ENCODE measurements around the gene FMN1. TPM values are rescaled to one million over a fixed set of nuclear protein-coding genes. Genes with fewer than 3 reads are reported as not detected.

Gene FMN1
- total and polyA plus RNA-seq, 2 of the 13 experiments (the other 11 are each of a cell fraction or from before 2014, with no cell fraction given): 0.20 to 0.60 TPM

DNA sequence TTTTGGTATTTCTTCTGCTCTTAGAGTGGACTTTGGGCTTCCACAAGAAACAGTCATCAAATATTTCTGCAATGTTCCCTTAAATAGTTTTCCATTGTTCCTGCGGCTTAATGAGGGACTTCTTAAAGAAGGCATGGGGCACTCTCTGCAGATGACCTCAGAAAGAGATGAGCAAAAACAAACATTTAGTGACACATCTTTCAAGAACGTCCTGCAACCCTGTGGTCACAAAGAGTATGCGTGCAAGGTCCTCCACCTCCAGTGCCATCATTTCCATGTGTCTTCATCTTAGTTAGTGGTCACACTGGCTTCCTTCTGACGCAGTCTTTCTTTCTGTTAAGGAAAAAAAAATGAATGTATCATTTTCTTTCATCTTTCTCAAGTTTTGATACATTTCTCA is 420.5 kb downstream of the FMN1 start:
- BruUV-seq (replicated peaks): no TSS peak
- no peak overlapping the region for H2AFZ ChIP-seq (ENCODE audit: low read length)
- H3K4me2 ChIP-seq (ENCODE audit: low read depth, low read length): no peak overlapping the region
- CTCF ChIA-PET (ENCODE audit: low intra/inter-chr PET ratio, low total read pairs): no interaction called here
- H3K4me1 ChIP-seq (ENCODE audit: insufficient read depth, low read length): no peaks in the 10 kb centered on the region
- ATAC-seq (no peak), DNase-seq (ENCODE audit: low spot score) (peak; percentile 38), FAIRE-seq (no peak)
- H3K9ac ChIP-seq (ENCODE audit: insufficient read depth, low read depth, low read length): no peak overlapping the region
- intact Hi-C loops (cut with micrococcal nuclease; ENCODE audit: unreplicated experiment): loop anchor here (5.0 kb wide), 1 partner anchor 117 kb away; no protein-coding TSS in a partner anchor
- H3K79me2 ChIP-seq (ENCODE audit: insufficient read depth, low read length): no peaks in the 10 kb centered on the region
- H3K4me3 ChIP-seq (replicated peaks in 1 of 3; ENCODE audit: insufficient read depth in 1 of 3, low read depth in 2 of 3, low read length in 3 of 3): no peak overlapping the region
- WGBS (ENCODE audit: low lambda C conversion rate): 34% methylated on average over 4 of the region's 4 CpGs
- POLR2A ChIA-PET: no interaction called here
- H3K27ac ChIP-seq (ENCODE audit: extremely low read length, insufficient read depth, low read length): no peak overlapping the region
- no peaks in the 10 kb centered on the region for H3K9me3 ChIP-seq (ENCODE audit: low read length)
- TF ChIP-seq, protein P1, sequence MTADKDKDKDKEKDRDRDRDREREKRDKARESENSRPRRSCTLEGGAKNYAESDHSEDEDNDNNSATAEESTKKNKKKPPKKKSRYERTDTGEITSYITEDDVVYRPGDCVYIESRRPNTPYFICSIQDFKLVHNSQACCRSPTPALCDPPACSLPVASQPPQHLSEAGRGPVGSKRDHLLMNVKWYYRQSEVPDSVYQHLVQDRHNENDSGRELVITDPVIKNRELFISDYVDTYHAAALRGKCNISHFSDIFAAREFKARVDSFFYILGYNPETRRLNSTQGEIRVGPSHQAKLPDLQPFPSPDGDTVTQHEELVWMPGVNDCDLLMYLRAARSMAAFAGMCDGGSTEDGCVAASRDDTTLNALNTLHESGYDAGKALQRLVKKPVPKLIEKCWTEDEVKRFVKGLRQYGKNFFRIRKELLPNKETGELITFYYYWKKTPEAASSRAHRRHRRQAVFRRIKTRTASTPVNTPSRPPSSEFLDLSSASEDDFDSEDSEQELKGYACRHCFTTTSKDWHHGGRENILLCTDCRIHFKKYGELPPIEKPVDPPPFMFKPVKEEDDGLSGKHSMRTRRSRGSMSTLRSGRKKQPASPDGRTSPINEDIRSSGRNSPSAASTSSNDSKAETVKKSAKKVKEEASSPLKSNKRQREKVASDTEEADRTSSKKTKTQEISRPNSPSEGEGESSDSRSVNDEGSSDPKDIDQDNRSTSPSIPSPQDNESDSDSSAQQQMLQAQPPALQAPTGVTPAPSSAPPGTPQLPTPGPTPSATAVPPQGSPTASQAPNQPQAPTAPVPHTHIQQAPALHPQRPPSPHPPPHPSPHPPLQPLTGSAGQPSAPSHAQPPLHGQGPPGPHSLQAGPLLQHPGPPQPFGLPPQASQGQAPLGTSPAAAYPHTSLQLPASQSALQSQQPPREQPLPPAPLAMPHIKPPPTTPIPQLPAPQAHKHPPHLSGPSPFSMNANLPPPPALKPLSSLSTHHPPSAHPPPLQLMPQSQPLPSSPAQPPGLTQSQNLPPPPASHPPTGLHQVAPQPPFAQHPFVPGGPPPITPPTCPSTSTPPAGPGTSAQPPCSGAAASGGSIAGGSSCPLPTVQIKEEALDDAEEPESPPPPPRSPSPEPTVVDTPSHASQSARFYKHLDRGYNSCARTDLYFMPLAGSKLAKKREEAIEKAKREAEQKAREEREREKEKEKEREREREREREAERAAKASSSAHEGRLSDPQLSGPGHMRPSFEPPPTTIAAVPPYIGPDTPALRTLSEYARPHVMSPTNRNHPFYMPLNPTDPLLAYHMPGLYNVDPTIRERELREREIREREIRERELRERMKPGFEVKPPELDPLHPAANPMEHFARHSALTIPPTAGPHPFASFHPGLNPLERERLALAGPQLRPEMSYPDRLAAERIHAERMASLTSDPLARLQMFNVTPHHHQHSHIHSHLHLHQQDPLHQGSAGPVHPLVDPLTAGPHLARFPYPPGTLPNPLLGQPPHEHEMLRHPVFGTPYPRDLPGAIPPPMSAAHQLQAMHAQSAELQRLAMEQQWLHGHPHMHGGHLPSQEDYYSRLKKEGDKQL (CRISPR knock-in tag; IDR thresholded peaks at IDR 0.05; ENCODE audit: low read depth): no peak
- TF ChIP-seq SOX13 (IDR thresholded peaks at IDR 0.05) (no peak), SOX13 (CRISPR knock-in tag; conservative IDR thresholded peaks at IDR 0.05 in 1 of 2, IDR thresholded peaks at IDR 0.05 in 1 of 2) (peak in 1 of 2 experiments; percentile 52; a peak in 2 of 4 replicates), FOSL2 (CRISPR knock-in tag; IDR thresholded peaks at IDR 0.05) (peak; percentile 78)
- in situ Hi-C loops (cut with HindIII; ENCODE audit: extremely low pct_ligation_motif_present, low pct_unique_long_range_greater_than_20kb): no loop called here
- H4K20me1 ChIP-seq (ENCODE audit: insufficient read depth, low read length): no peaks in the 10 kb centered on the region
- H3K27me3 ChIP-seq (ENCODE audit: control insufficient read depth in 1 of 2, insufficient read depth in 2 of 2, low read length in 2 of 2): no peaks in the 10 kb centered on the region
- H3K36me3 ChIP-seq (replicated peaks in 1 of 2; ENCODE audit: control insufficient read depth in 1 of 2, insufficient read depth in 2 of 2, low read length in 2 of 2): no peaks in the 10 kb centered on the region

All from HepG2 (cell line).